Neural crest cell (in vitro differentiated cells): ENCODE results near the gene SORCS2. TPM values are rescaled to one million over a fixed set of nuclear protein-coding genes. Genes with fewer than 3 reads are reported as not detected.
"Not testable (repeated sequence)": the region's sequence is repeated elsewhere in the genome, so short reads cannot be mapped to it uniquely, and the experiment has no call there.

ENCODE experiments used
- DNase-seq: peaks from one replicate; pipeline ENCODE4 v3.0.0; 2021; ENCODE audit warnings: low read depth, mixed read lengths, low spot score
- H3K27ac Mint-ChIP-seq: one replicate; pipeline ENCODE4 v1.8.0; 2021; ENCODE audit warnings: mild to moderate bottlenecking, mixed read lengths; ENCODE audit not compliant: unreplicated experiment
- H3K27me3 Mint-ChIP-seq: 2 replicates; pipeline ENCODE4 v1.8.0; 2021; ENCODE audit warnings: low read depth, mild to moderate bottlenecking, mixed read lengths
- H3K36me3 Mint-ChIP-seq: 2 replicates; pipeline ENCODE4 v1.8.0; 2021; ENCODE audit warnings: low read depth, mild to moderate bottlenecking, mixed read lengths
- H3K4me1 Mint-ChIP-seq: 2 replicates; pipeline ENCODE4 v1.8.0; 2021; ENCODE audit warnings: mixed read lengths
- H3K4me3 Mint-ChIP-seq: one replicate; pipeline ENCODE4 v1.8.0; 2021; ENCODE audit warnings: mild to moderate bottlenecking, mixed read lengths
- H3K9me3 Mint-ChIP-seq: 2 replicates; pipeline ENCODE4 v1.8.0; 2021; ENCODE audit warnings: mixed read lengths
- CTCF ChIP-seq: fragments of 200-600 bp; sonication (generic); conservative IDR thresholded peaks from 2 replicates; pipeline ENCODE4 v1.5.0; 2021; ENCODE audit warnings: antibody characterized with exemption, mild to moderate bottlenecking
- total RNA-seq: library from RNA; stranded (reverse); gene quantifications from 2 replicates; pipeline ENCODE4 v1.2.1, GENCODE V29; 2021

SORCS2 gene
- total RNA-seq, 1 donor from 2014 or later = 1.1 TPM

DNA sequence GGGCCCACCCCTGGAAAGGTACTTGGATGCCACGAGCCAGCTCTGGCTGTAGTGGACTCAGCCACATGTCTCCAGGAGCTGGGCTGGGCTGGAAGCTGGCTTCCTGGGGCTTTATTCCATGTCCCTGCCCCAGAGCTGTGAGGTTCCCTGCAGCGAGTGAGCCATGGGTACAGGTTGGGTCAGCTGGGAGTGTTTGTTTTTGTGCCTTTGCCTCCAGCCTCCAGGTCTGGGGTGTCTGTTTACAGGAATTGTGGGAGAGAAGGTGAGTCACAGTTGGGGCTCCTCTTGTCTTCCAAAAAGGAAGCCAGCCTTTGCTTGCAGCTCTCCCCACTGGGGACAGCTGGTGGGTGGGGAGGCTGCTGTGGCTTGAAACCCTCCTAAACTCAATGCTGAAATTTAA is 21.5 kb downstream of the SORCS2 start:
- DNase-seq = no peak
- Mint-ChIP-seq H3K36me3 (peaks cover 4% of the 10 kb centered on the region), H3K4me3 (no peak overlapping the region), H3K9me3 (peaks cover 3% of the 10 kb centered on the region), H3K4me1 (peaks cover 4% of the 10 kb centered on the region), H3K27ac (no peak overlapping the region), H3K27me3 (no peaks in the 10 kb centered on the region)
- TF ChIP-seq CTCF = no peak

DNA sequence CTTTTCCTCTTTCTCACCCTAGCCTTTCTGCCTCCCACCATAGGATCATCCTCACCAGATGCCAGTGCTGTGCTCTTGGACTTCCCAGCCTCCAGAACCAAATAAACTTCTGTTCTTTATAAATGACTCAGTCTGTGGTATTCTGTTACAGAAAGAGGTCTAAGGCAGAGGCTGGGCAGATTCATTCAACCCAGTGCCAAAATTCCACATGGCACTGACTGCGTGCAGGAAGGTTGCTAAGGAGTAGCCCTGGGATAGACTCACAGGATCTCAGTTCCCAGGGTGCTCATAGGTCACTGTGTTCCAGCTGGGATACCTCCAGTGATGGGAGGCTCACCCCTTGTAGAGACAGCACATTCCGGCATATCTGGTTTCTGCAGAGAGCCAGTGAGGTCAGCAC is 22.0 kb downstream of the SORCS2 start:
- no peak for TF ChIP-seq CTCF
- no peak for DNase-seq
- H3K4me3 Mint-ChIP-seq = no peak overlapping the region
- no peaks in the 10 kb centered on the region for H3K27me3 Mint-ChIP-seq
- peaks cover 4% of the 10 kb centered on the region for H3K36me3 Mint-ChIP-seq
- peaks cover 4% of the 10 kb centered on the region for H3K4me1 Mint-ChIP-seq
- H3K27ac Mint-ChIP-seq = no peak overlapping the region
- H3K9me3 Mint-ChIP-seq = peaks cover 3% of the 10 kb centered on the region

DNA sequence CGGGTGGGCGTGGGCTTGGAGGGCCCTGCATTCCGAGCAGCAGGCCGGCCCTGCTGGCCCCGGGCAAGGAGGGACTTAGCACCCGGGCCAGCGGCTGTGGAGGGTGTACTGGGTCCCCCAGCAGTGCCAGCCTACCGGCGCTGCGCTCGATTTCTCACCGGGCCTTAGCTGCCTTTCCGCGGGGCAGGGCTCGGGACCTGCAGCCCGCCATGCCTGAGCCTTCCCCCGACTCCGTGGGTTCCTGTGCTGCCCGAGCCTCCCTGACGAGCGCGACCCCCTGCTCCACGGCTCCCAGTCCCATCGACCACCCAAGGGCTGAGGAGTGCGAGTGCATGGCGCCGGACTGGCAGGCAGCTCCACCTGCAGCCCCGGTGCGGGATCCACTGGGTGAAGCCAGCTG is 22.8 kb downstream of the SORCS2 start:
- H3K36me3 Mint-ChIP-seq, H3K4me3 Mint-ChIP-seq, H3K27me3 Mint-ChIP-seq, H3K9me3 Mint-ChIP-seq, DNase-seq, H3K27ac Mint-ChIP-seq, H3K4me1 Mint-ChIP-seq: not testable (repeated sequence)

GRCh38 chr4:7217039-7217438 is 24.7 kb downstream of the SORCS2 start:
- DNase-seq = no peak
- TF ChIP-seq CTCF = no peak
- no peak overlapping the region for H3K27ac Mint-ChIP-seq
- H3K4me1 Mint-ChIP-seq = peaks cover 4% of the 10 kb centered on the region
- H3K4me3 Mint-ChIP-seq = no peak overlapping the region
- H3K36me3 Mint-ChIP-seq = peaks cover 4% of the 10 kb centered on the region
- H3K27me3 Mint-ChIP-seq = no peaks in the 10 kb centered on the region
- peaks cover 3% of the 10 kb centered on the region for H3K9me3 Mint-ChIP-seq

DNA sequence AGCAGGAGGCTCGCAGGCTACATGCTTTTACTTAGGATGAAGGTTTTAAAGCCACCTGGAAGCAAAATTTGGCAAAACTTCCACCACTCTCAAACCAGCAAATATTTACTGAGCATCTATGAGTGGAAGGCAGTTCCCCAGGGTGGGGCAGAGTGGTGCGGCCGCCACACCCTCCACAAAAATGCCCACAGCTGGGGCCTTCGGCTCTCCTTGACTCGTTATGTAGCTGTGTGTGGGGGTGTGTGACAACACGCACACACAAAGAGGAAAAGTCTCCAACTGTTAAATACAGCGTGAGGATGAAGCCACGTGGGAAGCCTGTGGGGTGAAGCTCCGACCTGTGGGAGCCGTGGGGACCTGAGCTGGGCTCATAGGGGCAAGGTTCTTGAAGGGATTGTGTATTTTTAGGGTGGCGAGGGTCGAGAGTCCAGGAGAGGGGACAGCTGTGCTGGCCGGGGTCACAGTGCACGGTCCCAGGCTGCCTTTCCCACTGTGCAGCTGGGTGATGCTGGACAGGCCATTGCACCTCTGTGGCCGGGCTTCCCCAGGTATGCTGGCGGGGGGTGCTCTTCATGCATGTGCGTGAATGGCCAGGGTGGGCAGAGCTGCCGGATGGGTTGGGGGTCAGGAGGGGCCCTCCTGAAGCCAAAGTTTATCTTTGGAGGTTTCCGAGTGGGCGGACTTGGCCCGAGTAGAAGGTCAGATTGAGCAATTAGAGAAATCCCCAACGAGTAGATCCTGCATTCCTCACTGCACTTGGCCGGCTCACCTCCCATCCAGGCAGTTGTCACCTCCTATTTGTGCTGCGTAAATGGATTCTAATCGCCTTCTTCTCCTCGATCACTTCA is 25.4 kb downstream of the SORCS2 start:
- Mint-ChIP-seq H3K9me3 (peaks cover 3% of the 10 kb centered on the region), H3K27me3 (no peaks in the 10 kb centered on the region), H3K36me3 (peaks cover 4% of the 10 kb centered on the region), H3K4me1 (peaks cover 4% of the 10 kb centered on the region), H3K27ac (no peak overlapping the region), H3K4me3 (no peak overlapping the region)
- no peak for DNase-seq
- TF ChIP-seq CTCF = no peak

DNA sequence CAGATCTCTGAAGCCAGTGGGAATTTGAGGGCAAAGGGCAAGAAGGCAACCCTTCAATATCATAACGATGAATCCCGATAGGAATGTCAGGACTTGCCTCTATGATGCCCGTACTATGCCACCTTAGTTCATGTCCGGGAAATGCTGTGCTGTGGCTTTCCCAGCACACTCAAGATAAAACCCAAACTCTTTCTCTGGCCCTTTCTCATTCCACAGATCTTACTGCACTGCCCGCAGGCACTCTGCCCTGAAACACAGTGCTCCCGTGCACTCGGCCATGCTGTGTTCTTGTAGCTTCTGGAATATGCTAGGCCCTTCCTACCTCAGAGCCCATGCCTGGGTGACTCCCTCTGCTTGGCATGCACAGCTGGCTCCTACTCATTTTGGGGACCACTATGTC is 26.3 kb downstream of the SORCS2 start:
- DNase-seq = no peak
- H3K27me3 Mint-ChIP-seq = no peaks in the 10 kb centered on the region
- H3K4me1 Mint-ChIP-seq = peaks cover 4% of the 10 kb centered on the region
- no peak for TF ChIP-seq CTCF
- peaks cover 3% of the 10 kb centered on the region for H3K9me3 Mint-ChIP-seq
- no peak overlapping the region for H3K27ac Mint-ChIP-seq
- peaks cover 4% of the 10 kb centered on the region for H3K36me3 Mint-ChIP-seq
- H3K4me3 Mint-ChIP-seq = no peak overlapping the region
